Neural cell (in vitro differentiated cells): Measurements from ENCODE around the gene TRIM32. TPM values are rescaled to one million over a fixed set of nuclear protein-coding genes. Genes with fewer than 3 reads are reported as not detected.

Experiments
- H2AFZ ChIP-seq: fragments of 200-600, 300-800 bp; sonication (generic), shearing (Covaris generic); 2 replicates; pipeline ENCODE4 v1.6.0; 2014; ENCODE audit warnings: low read depth, mild to moderate bottlenecking, antibody characterized with exemption, low read length, moderate library complexity
- H3F3A ChIP-seq: fragments of 200-600 bp; shearing (Covaris generic); 2 replicates; pipeline ENCODE4 v1.6.1; 2016; ENCODE audit warnings: mild to moderate bottlenecking, moderate library complexity, mixed read lengths, antibody characterized with exemption, low read length; ENCODE audit not compliant: insufficient read depth, poor library complexity, severe bottlenecking
- H3K27ac ChIP-seq: fragments of 200-600, 300-800 bp; sonication (generic), shearing (Covaris generic); 2 replicates; pipeline ENCODE4 v1.5.1; 2014; ENCODE audit warnings: mild to moderate bottlenecking, low read length, moderate library complexity
- H3K27me3 ChIP-seq: fragments of 300-800, 200-600 bp; sonication (generic), shearing (Covaris generic); 2 replicates; pipeline ENCODE4 v1.6.0; 2014; ENCODE audit warnings: mild to moderate bottlenecking, low read depth, low read length, moderate library complexity; ENCODE audit not compliant: insufficient read depth
- H3K36me3 ChIP-seq: fragments of 300-800, 200-600 bp; sonication (generic), shearing (Covaris generic); 2 replicates; pipeline ENCODE4 v1.5.1; 2014; ENCODE audit warnings: mild to moderate bottlenecking, antibody characterized with exemption, low read length, moderate library complexity; ENCODE audit not compliant: insufficient read depth
- H3K4me2 ChIP-seq: fragments of 300-800, 200-600 bp; sonication (generic), shearing (Covaris generic); 2 replicates; pipeline ENCODE4 v1.6.0; 2014; ENCODE audit warnings: mild to moderate bottlenecking, low read length
- H3K4me3 ChIP-seq: fragments of 300-800, 200-600 bp; sonication (generic), shearing (Covaris generic); 2 replicates; pipeline ENCODE4 v1.5.1; 2014; ENCODE audit warnings: mild to moderate bottlenecking, low read length, moderate library complexity
- H3K79me2 ChIP-seq: fragments of 200-600 bp; shearing (Covaris generic); replicated peaks from 2 replicates; pipeline ENCODE4 v1.6.0; 2014; ENCODE audit warnings: mild to moderate bottlenecking, low read length, moderate library complexity; ENCODE audit not compliant: insufficient read depth
- H3K9ac ChIP-seq: fragments of 300-800, 200-600 bp; sonication (generic), shearing (Covaris generic); 2 replicates; pipeline ENCODE4 v1.6.1; 2016; ENCODE audit warnings: mild to moderate bottlenecking, low read length, mixed read lengths
- H3K9me2 ChIP-seq: fragments of 200-600 bp; shearing (Covaris generic); 2 replicates; pipeline ENCODE4 v1.6.1; 2016; ENCODE audit warnings: mild to moderate bottlenecking, low read length, mixed read lengths; ENCODE audit not compliant: insufficient read depth
- H3K9me3 ChIP-seq: fragments of 200-600, 300-800 bp; sonication (generic), shearing (Covaris generic); 2 replicates; pipeline ENCODE4 v1.6.1; 2016; ENCODE audit warnings: mild to moderate bottlenecking, mixed run types, low read length, moderate library complexity, mixed read lengths
- H4K20me1 ChIP-seq: fragments of 200-600 bp; shearing (Covaris generic); 2 replicates; pipeline ENCODE4 v1.6.1; 2016; ENCODE audit warnings: mild to moderate bottlenecking, mixed run types; ENCODE audit not compliant: insufficient read depth
- CTCF ChIP-seq: fragments of 450-650 bp; IDR thresholded peaks from 2 replicates; pipeline ENCODE4 v1.5.1; 2014; ENCODE audit warnings: antibody characterized with exemption, mild to moderate bottlenecking, moderate library complexity; ENCODE audit not compliant: poor library complexity, severe bottlenecking
- EP300 ChIP-seq: fragments of 450-650 bp; conservative IDR thresholded peaks from 2 replicates; pipeline ENCODE4 v1.6.1; 2014; ENCODE audit warnings: antibody characterized with exemption, mild to moderate bottlenecking, moderate library complexity; ENCODE audit not compliant: poor library complexity, severe bottlenecking
- EZH2 ChIP-seq: fragments of 200-600, 300-800 bp; shearing (Covaris generic), sonication (generic); IDR thresholded peaks from 2 replicates; pipeline ENCODE4 v1.6.1; 2014; ENCODE audit warnings: antibody characterized with exemption, low read length, borderline replicate concordance, mild to moderate bottlenecking; ENCODE audit not compliant: insufficient read depth, poor library complexity, severe bottlenecking
- MXI1 ChIP-seq: fragments of 450-650 bp; conservative IDR thresholded peaks from 2 replicates; pipeline ENCODE4 v1.6.1; 2014; ENCODE audit warnings: antibody characterized with exemption, mild to moderate bottlenecking; ENCODE audit not compliant: poor library complexity, severe bottlenecking
- POLR2AphosphoS5 ChIP-seq: IDR thresholded peaks from 2 replicates; pipeline ENCODE4 v1.6.1; 2012
- RAD21 ChIP-seq: fragments of 450-650 bp; conservative IDR thresholded peaks from 2 replicates; pipeline ENCODE4 v1.6.1; 2014; ENCODE audit warnings: antibody characterized with exemption, mild to moderate bottlenecking, moderate library complexity
- SMC3 ChIP-seq: fragments of 450-650 bp; conservative IDR thresholded peaks from 2 replicates; pipeline ENCODE4 v1.6.1; 2014; ENCODE audit warnings: antibody characterized with exemption, mild to moderate bottlenecking, moderate library complexity; ENCODE audit not compliant: poor library complexity
- TAF1 ChIP-seq: IDR thresholded peaks from 2 replicates; pipeline ENCODE4 v1.6.1; 2012; ENCODE audit warnings: low read depth
- polyA plus RNA-seq: library from polyadenylated mRNA; depleted of rRNA; stranded (reverse); fragments of >200 nt; gene quantifications from 2 replicates; pipeline ENCODE4 v1.2.3, GENCODE V29; 2014
- TF ChIP-seq, protein P1 (sequence below): IDR thresholded peaks from 2 replicates; pipeline ENCODE4 v1.6.1; 2012; ENCODE audit warnings: borderline replicate concordance

The TRIM32 gene
- polyA plus RNA-seq, 1 donor from 2014 or later = 9.1 TPM

DNA sequence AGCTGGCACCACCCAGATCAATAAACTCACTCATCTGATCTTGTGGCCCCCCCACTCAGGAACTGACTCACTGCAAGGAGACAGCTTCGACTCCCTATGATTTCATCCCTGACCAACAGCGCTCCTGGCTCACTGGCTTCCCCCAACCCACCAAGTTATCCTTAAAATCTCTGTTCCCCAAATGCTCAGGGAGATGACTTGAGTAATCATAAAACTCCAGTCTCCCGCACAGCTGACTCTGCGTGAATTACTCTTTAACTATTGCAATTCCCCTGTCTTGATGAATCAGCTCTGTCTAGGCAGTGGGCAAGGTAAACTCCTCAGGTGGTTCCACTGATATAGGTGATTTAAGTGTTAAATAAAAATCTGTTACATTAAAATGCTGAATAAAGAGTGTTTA is 1.9 kb upstream of the TRIM32 start:
- Histone ChIP-seq H2AFZ (no peak overlapping the region), H3K4me3 (no peak overlapping the region), H3K9me3 (no peaks in the 10 kb centered on the region), H3K79me2 (peaks cover 18% of the 10 kb centered on the region), H3K27me3 (no peaks in the 10 kb centered on the region), H4K20me1 (no peaks in the 10 kb centered on the region), H3K9me2 (no peaks in the 10 kb centered on the region), H3K9ac (no peak overlapping the region), H3K27ac (no peak overlapping the region), H3K4me2 (no peak overlapping the region), H3F3A (no peaks in the 10 kb centered on the region), H3K36me3 (no peaks in the 10 kb centered on the region)
- TF ChIP-seq MXI1 (no peak), TAF1 (no peak), EZH2 (no peak), CTCF (no peak), POLR2AphosphoS5 (no peak), EP300 (no peak), RAD21 (no peak), SMC3 (no peak)
- TF ChIP-seq, protein P1, sequence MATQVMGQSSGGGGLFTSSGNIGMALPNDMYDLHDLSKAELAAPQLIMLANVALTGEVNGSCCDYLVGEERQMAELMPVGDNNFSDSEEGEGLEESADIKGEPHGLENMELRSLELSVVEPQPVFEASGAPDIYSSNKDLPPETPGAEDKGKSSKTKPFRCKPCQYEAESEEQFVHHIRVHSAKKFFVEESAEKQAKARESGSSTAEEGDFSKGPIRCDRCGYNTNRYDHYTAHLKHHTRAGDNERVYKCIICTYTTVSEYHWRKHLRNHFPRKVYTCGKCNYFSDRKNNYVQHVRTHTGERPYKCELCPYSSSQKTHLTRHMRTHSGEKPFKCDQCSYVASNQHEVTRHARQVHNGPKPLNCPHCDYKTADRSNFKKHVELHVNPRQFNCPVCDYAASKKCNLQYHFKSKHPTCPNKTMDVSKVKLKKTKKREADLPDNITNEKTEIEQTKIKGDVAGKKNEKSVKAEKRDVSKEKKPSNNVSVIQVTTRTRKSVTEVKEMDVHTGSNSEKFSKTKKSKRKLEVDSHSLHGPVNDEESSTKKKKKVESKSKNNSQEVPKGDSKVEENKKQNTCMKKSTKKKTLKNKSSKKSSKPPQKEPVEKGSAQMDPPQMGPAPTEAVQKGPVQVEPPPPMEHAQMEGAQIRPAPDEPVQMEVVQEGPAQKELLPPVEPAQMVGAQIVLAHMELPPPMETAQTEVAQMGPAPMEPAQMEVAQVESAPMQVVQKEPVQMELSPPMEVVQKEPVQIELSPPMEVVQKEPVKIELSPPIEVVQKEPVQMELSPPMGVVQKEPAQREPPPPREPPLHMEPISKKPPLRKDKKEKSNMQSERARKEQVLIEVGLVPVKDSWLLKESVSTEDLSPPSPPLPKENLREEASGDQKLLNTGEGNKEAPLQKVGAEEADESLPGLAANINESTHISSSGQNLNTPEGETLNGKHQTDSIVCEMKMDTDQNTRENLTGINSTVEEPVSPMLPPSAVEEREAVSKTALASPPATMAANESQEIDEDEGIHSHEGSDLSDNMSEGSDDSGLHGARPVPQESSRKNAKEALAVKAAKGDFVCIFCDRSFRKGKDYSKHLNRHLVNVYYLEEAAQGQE = no peak

DNA sequence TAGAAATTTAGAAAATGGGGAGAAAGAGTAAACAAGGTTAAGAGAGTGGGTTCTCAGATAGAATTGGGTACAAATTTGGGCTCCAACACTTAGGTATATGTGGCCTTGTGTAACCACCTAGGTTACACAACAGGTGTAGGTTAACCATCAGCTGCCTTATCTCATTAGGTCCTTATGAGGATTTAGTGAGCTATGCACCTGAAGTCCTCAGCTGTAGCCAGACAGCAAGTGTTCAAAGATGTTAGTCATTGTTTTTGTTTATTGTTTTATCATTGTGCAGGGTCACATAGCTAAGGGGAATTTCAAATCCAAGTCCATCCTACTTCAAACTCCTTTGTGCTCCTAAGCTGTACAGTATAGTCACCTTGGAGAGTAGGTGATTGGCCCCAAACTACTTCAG is 970 bp upstream of the TRIM32 start:
- Histone ChIP-seq H3K4me2 (no peak overlapping the region), H3K79me2 (peaks cover 18% of the 10 kb centered on the region), H4K20me1 (no peaks in the 10 kb centered on the region), H2AFZ (no peak overlapping the region), H3K9ac (no peak overlapping the region), H3K27me3 (no peaks in the 10 kb centered on the region), H3K27ac (no peak overlapping the region), H3K36me3 (no peaks in the 10 kb centered on the region), H3F3A (no peaks in the 10 kb centered on the region), H3K4me3 (no peak overlapping the region), H3K9me3 (no peaks in the 10 kb centered on the region), H3K9me2 (no peaks in the 10 kb centered on the region)
- TF ChIP-seq RAD21 (no peak), POLR2AphosphoS5 (no peak), MXI1 (no peak), EZH2 (no peak), CTCF (no peak), SMC3 (no peak), EP300 (no peak), TAF1 (no peak)
- TF ChIP-seq, protein P1 = no peak
